Hindlimb muscle (tissue), 1 donor: Measurements from ENCODE around the gene AGXT. TPM values are rescaled to one million over a fixed set of nuclear protein-coding genes. Genes with fewer than 3 reads are reported as not detected.

Experiments used
- DNase-seq: peaks from one replicate; pipeline ENCODE4 v3.0.0-alpha.2; 2013
- polyA plus RNA-seq: library from polyadenylated mRNA; unstranded; fragments of 120-200 nt; gene quantifications from one replicate; pipeline ENCODE4 v1.2.1, GENCODE V29; 2013; ENCODE audit not compliant: insufficient read length

Gene AGXT
- not detected for polyA plus RNA-seq

GRCh38 chr2:240868286-240869108 is at the start of gene AGXT:
Gene AGXT (plus strand): TSS chr2:240868824. CDS start chr2:240868866, 42 bp downstream.
- no peak for DNase-seq

GRCh38 chr2:240819126-240819857 is 49.3 kb upstream of the AGXT start:
- no peak for DNase-seq

- DNase-seq: peak; percentile 58
Observed at GRCh38 chr2:240819858-240820606, 48.6 kb upstream of the AGXT start, which contains the start of gene KIF1A. Gene KIF1A (minus strand): TSS chr2:240820219. CDS start chr2:240797752, 22,467 bp downstream.

- DNase-seq: no peak
Observed at GRCh38 chr2:240820607-240821428, 47.8 kb upstream of the AGXT start.

- DNase-seq: no peak
Observed at GRCh38 chr2:240821429-240821778, 47.2 kb upstream of the AGXT start.

- DNase-seq: no peak
Observed at GRCh38 chr2:240822280-240822847, 46.3 kb upstream of the AGXT start.

GRCh38 chr2:240823449-240824336 is 44.9 kb upstream of the AGXT start:
- no peak for DNase-seq

GRCh38 chr2:240825476-240825875 is 43.1 kb upstream of the AGXT start:
- no peak for DNase-seq

GRCh38 chr2:240831594-240832204 is 36.9 kb upstream of the AGXT start:
- DNase-seq: no peak

- peak; percentile 85 for DNase-seq
Observed at GRCh38 chr2:240832205-240832727, 36.4 kb upstream of the AGXT start.

- no peak for DNase-seq
Observed at GRCh38 chr2:240832921-240833494, 35.6 kb upstream of the AGXT start.

- no peak for DNase-seq
Observed at GRCh38 chr2:240833724-240834285, 34.8 kb upstream of the AGXT start.

GRCh38 chr2:240834377-240834975 is 34.1 kb upstream of the AGXT start:
- no peak for DNase-seq

GRCh38 chr2:240835528-240835927 is 33.1 kb upstream of the AGXT start:
- no peak for DNase-seq

GRCh38 chr2:240836781-240837467 is 31.7 kb upstream of the AGXT start:
- DNase-seq: peak; percentile 69

- no peak for DNase-seq
Observed at GRCh38 chr2:240837621-240838020, 31.0 kb upstream of the AGXT start.

GRCh38 chr2:240839152-240840143 is 29.2 kb upstream of the AGXT start:
- DNase-seq: no peak
